GM18951 (cell line): ENCODE measurements around the gene UBE2I.

Experiments
- POLR2A ChIP-seq: IDR thresholded peaks from 4 replicates; pipeline ENCODE4 v1.6.1; 2011; ENCODE audit warnings: mild to moderate bottlenecking; ENCODE audit not compliant: insufficient read length, insufficient read depth; ENCODE audit errors: extremely low read depth
- in situ Hi-C: fragments of 300-500 bp; cut with MboI; formaldehyde crosslinking; loops from one replicate; pipeline ENCODE4 v1.12.0; 2022; ENCODE audit warnings: low sequenced_read_pairs, mixed read lengths, inconsistent platforms; ENCODE audit not compliant: unreplicated experiment

UBE2I gene

DNA sequence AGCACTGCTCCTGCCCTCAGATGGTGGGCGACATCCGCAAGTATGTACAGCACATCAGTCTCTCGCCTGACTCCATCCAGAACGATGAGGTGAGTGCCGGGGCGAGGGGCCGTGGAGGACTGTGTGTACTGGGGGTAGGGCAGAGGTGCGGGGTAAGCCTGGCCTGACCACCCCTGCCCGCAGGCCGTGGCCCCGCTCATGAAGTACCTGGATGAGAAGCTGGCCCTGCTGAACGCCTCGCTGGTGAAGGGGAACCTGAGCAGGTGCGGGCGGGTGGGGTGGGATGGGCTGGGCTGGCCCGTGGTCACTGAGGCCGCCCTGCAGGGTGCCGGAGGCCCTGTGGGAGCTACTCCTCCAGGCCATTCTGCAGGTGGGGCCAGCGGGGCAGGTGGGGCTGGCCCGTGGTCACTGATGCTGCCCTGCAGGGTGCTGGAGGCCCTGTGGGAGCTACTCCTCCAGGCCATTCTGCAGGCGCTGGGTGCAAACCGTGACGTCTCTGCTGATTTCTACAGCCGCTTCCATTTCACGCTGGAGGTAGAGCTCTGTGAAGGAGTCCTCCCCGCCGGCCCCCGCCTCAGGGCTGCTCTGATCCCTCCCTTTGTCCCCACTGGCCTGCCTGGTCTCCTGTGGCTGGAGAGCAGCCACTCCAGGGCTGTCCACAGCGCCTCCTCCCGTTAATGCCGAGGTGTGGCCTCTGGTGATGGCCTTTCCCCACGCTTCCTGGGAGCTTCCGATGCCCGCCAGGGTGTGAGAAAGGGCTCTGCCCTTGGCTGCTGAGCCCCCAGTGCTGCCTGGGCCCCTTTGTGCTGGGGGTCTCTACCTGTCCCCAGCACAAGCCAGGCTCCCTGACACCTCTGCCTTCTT is 37.2 kb downstream of the UBE2I start:
- in situ Hi-C loops = no loop called here
- no peak for TF ChIP-seq POLR2A

DNA sequence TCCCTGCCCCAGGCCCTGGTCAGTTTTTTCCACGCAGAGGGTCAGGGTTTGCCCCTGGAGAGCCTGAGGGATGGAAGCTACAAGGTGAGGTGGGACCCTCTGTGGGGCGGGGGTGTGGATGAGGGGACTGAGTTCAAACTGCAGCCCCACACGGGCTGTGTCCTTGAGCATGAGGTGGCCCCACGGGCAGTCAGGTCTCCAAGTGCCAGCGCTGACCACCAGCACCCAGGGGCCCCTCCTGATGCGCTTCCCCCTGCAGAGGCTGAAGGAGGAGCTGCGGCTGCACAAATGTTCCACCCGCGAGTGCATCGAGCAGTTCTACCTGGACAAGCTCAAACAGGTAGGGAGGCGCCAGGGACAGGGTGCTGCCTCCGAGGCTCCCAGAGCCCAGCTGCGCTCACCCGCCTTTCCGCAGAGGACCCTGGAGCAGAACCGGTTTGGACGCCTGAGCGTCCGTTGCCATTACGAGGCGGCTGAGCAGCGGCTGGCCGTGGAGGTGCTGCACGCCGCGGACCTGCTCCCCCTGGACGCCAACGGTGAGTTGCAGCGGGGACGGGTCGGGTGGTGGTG is 37.9 kb downstream of the UBE2I start:
- TF ChIP-seq POLR2A = no peak
- in situ Hi-C loops = no loop called here

DNA sequence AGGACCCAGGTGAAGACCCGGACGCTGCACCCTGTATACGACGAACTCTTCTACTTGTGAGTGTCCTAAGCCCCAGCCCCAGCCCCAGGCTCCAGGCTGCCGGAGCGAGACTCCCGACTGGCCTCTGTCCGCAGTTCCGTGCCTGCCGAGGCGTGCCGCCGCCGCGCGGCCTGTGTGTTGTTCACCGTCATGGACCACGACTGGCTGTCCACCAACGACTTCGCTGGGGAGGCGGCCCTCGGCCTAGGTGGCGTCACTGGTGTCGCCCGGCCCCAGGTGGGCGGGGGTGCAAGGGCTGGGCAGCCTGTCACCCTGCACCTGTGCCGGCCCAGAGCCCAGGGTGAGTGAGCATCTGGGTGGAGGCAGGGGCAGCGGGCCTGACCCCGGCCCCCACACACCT is 38.5 kb downstream of the UBE2I start:
- in situ Hi-C loops = no loop called here

GRCh38 chr16:1348441-1348840 is 39.0 kb downstream of the UBE2I start:
- no peak for TF ChIP-seq POLR2A
- in situ Hi-C loops = no loop called here

More for the DNA sequence above, 38.5 kb downstream of the UBE2I start:
- no peak for TF ChIP-seq POLR2A

DNA sequence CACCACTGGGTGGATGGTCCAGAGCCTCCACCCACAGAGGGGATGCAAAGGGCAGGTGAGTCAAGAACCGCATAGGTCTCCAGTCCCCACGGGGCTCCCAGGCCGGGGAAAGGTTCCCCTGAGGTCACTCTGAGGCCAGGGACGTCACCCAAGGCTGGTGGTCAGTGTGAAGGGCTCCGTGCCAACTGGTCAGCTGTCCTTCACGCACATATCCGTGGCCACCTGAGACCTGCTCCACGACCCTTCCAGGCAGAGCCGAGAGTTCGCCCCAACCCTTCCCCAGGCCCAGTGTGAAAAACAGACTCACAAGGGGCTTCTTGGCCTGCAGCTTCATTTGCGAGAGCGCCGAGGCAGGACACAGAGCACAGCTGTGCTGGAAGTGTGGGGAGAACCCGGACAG is 39.5 kb downstream of the UBE2I start:
- no peak for TF ChIP-seq POLR2A
- in situ Hi-C loops = no loop called here

- no peak for TF ChIP-seq POLR2A
- in situ Hi-C loops = no loop called here
These were observed 39.9 kb downstream of the UBE2I start for GRCh38 chr16:1349351-1349750.

- in situ Hi-C loops = no loop called here
- no peak for TF ChIP-seq POLR2A
These were observed 40.5 kb downstream of the UBE2I start for GRCh38 chr16:1349951-1350350.

- in situ Hi-C loops = no loop called here
These were observed 41.3 kb downstream of the UBE2I start for GRCh38 chr16:1350691-1351090.

DNA sequence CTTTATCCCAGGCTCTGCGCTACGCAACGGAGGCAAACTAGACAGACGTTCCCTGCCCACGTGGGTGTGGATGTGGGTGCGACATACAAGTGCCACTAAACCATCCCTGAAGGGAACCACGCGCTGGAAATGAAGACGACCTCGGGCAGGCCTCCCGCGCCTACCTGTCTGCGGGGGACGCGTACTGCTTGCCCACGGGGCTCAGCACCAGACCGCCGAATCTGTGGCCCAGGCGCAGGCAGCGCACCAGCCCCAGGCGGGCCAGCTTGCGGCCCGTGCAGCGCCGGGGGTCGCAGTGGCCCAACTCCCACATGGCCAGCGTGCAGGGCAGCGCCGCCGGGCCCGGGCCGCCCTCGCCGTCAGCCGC is 41.8 kb downstream of the UBE2I start:
- no peak for TF ChIP-seq POLR2A
- in situ Hi-C loops = no loop called here

More at GRCh38 chr16:1350691-1351090, 41.3 kb downstream of the UBE2I start:
- no peak for TF ChIP-seq POLR2A

DNA sequence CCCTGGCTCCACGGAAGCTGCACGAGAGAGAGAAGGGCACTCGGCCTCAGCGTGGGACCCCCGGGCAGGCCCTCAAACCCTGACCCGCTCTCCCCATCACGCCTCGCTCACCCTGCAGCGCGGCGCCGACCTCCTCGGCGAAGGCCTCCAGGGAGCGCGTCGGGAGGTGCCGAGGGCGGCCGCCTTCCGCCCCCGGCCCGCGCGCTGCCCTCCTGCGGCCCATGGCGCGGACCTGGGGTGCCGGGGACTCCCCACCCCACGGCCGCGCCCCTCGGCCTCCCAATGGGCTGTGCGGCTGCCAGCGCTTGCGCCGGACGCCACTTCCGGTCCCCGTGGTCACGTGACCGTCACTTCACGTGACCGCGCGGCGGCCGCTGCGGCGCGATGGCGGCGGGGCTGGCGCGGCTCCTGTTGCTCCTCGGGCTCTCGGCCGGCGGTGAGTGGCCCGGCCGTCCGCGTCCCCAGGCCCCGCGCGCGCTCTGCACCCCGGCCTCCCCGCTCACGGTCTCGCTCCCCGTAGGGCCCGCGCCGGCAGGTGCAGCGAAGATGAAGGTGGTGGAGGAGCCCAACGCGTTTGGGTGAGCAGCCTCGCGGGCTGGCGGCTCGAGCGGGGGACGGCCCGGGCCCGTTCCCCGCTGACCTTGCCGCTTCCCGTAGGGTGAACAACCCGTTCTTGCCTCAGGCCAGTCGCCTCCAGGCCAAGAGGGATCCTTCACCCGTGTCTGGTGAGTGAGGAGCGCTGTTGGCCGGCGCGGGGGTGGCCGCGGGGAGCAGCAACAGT is 42.3 kb downstream of the UBE2I start, which contains the start of the genes GNPTG and TSR3:
GNPTG (plus strand) TSS at position 350 of the 781 bp plus-strand sequence; CDS start at position 385, 35 bp downstream.
TSR3 (minus strand) TSS at position 297 of the 781 bp plus-strand sequence; CDS start at position 223, 74 bp downstream.
- in situ Hi-C loops = no loop called here
- TF ChIP-seq POLR2A = peak; percentile 91

- no peak for TF ChIP-seq POLR2A
These were observed 45.5 kb downstream of the UBE2I start for GRCh38 chr16:1354815-1355540.

GRCh38 chr16:1355591-1355990 is 46.2 kb downstream of the UBE2I start:
- no peak for TF ChIP-seq POLR2A
- in situ Hi-C loops = no loop called here

More at GRCh38 chr16:1354815-1355540, 45.5 kb downstream of the UBE2I start:
- in situ Hi-C loops = no loop called here

- in situ Hi-C loops = no loop called here
- no peak for TF ChIP-seq POLR2A
These were observed 46.8 kb downstream of the UBE2I start for GRCh38 chr16:1356061-1356900.
